ENCODE data around the gene CAMK2D.

Gene CAMK2D

DNA sequence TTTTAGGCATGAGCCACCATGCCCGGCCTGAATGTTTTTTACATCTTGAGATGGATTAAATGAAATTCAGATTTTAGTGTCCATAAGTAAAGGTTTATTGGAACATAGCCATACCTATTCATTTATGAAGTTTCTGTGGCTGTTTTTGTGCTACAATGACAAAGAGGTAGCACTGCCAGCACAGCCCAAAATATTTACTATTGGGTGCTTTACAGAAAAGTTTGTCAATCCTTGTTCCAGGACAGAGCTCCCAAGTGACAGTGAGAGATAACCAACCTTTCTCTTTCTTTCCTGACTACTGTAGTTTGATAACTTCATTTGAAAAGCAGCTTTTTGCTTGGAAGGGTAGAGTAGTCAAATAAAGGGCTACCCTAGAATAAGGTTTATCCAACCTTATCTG is 116.2 kb downstream of the CAMK2D start:
- no peaks in the 10 kb centered on the region for H3K36me3 ChIP-seq (ENCODE audit: control insufficient read depth in 1 of 2, insufficient read depth in 2 of 2, low read length in 2 of 2)
- H3K4me2 ChIP-seq (ENCODE audit: low read length), result no peak overlapping the region
- no peak overlapping the region for H3K23ac ChIP-seq (ENCODE audit: low read length)
- no peak overlapping the region for H4K91ac ChIP-seq (ENCODE audit: low read depth, low read length)
- H4K12ac ChIP-seq (ENCODE audit: low read depth, low read length), result no peak overlapping the region
- no peak overlapping the region for H3K9ac ChIP-seq (ENCODE audit: low read length)
- H3K18ac ChIP-seq (ENCODE audit: low read length), result no peak overlapping the region
- no CpG with 5 or more reads among the region's 1 CpG for WGBS (ENCODE audit: extremely low coverage, insufficient coverage, insufficient read length)
- H3K4me1 ChIP-seq (ENCODE audit: control insufficient read depth in 1 of 2, insufficient read depth in 2 of 2, low read length in 2 of 2), result peaks cover 0 to 6% of the 10 kb centered on the region in 2 experiments
- no peak overlapping the region for H2BK120ac ChIP-seq (ENCODE audit: insufficient read depth, low read length, poor library complexity)
- H2AFZ ChIP-seq (ENCODE audit: insufficient read depth, low read length, poor library complexity), result no peak overlapping the region
- no peaks in the 10 kb centered on the region for H3K79me1 ChIP-seq (ENCODE audit: low read length)
- no peak for DNase-seq
- no peaks in the 10 kb centered on the region for H3K9me3 ChIP-seq (ENCODE audit: insufficient read depth, low read depth, low read length)
- H3K27me3 ChIP-seq (ENCODE audit: insufficient read depth, low read length), result no peaks in the 10 kb centered on the region
- no peak overlapping the region for H3K4me3 ChIP-seq (ENCODE audit: low read depth, low read length)
- H2BK5ac ChIP-seq (ENCODE audit: low read depth, low read length, poor library complexity), result no peak overlapping the region
- H2BK12ac ChIP-seq (ENCODE audit: low read length), result no peak overlapping the region
- H3K79me2 ChIP-seq (ENCODE audit: control insufficient read depth, insufficient read depth, low read length, poor library complexity), result no peaks in the 10 kb centered on the region
- no peak overlapping the region for H4K8ac ChIP-seq (ENCODE audit: low read depth, low read length)
- H3K14ac ChIP-seq (ENCODE audit: low read length), result no peak overlapping the region
- no peak overlapping the region for H2AK5ac ChIP-seq (ENCODE audit: low read length)
- no peak overlapping the region for H3K27ac ChIP-seq (ENCODE audit: low read depth, low read length)
- H3K4ac ChIP-seq (ENCODE audit: low read depth, low read length), result no peak overlapping the region

DNA sequence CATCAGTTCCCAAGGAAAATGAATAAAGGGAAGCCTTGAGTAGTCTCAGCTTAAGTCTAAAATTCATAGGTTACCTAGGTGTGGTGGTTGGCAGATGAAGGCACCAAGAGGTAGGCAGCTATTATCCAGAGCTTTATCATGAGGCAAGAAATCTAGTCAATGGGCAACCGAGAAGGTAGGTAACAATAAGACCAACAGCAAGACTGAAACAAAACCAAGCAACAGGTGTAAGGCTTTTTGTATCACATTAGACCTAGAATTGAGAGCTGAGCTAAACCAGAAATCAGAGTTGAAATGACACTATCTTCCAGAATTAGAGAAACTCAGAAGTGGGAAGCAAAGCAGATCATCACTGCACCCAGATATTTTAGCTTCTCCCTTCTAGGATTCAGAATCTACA is 117.1 kb downstream of the CAMK2D start:
- H3K14ac ChIP-seq (ENCODE audit: low read length), result no peak overlapping the region
- no peaks in the 10 kb centered on the region for H3K9me3 ChIP-seq (ENCODE audit: insufficient read depth, low read depth, low read length)
- no peaks in the 10 kb centered on the region for H3K79me1 ChIP-seq (ENCODE audit: low read length)
- H3K4ac ChIP-seq (ENCODE audit: low read depth, low read length), result no peak overlapping the region
- H3K4me3 ChIP-seq (ENCODE audit: low read depth, low read length), result no peak overlapping the region
- no peak overlapping the region for H2BK120ac ChIP-seq (ENCODE audit: insufficient read depth, low read length, poor library complexity)
- no peaks in the 10 kb centered on the region for H3K79me2 ChIP-seq (ENCODE audit: control insufficient read depth, insufficient read depth, low read length, poor library complexity)
- no peak overlapping the region for H2AFZ ChIP-seq (ENCODE audit: insufficient read depth, low read length, poor library complexity)
- H3K4me2 ChIP-seq (ENCODE audit: low read length), result no peak overlapping the region
- no peaks in the 10 kb centered on the region for H3K36me3 ChIP-seq (ENCODE audit: control insufficient read depth in 1 of 2, insufficient read depth in 2 of 2, low read length in 2 of 2)
- peaks cover 0 to 6% of the 10 kb centered on the region in 2 experiments for H3K4me1 ChIP-seq (ENCODE audit: control insufficient read depth in 1 of 2, insufficient read depth in 2 of 2, low read length in 2 of 2)
- H4K12ac ChIP-seq (ENCODE audit: low read depth, low read length), result no peak overlapping the region
- no peak overlapping the region for H4K91ac ChIP-seq (ENCODE audit: low read depth, low read length)
- no CpG with 5 or more reads among the region's 1 CpG for WGBS (ENCODE audit: extremely low coverage, insufficient coverage, insufficient read length)
- no peak overlapping the region for H3K27ac ChIP-seq (ENCODE audit: low read depth, low read length)
- H2AK5ac ChIP-seq (ENCODE audit: low read length), result no peak overlapping the region
- no peak overlapping the region for H2BK12ac ChIP-seq (ENCODE audit: low read length)
- H4K8ac ChIP-seq (ENCODE audit: low read depth, low read length), result no peak overlapping the region
- H3K27me3 ChIP-seq (ENCODE audit: insufficient read depth, low read length), result no peaks in the 10 kb centered on the region
- no peak overlapping the region for H3K23ac ChIP-seq (ENCODE audit: low read length)
- no peak overlapping the region for H3K18ac ChIP-seq (ENCODE audit: low read length)
- H3K9ac ChIP-seq (ENCODE audit: low read length), result no peak overlapping the region
- DNase-seq, result no peak
- H2BK5ac ChIP-seq (ENCODE audit: low read depth, low read length, poor library complexity), result no peak overlapping the region

DNA sequence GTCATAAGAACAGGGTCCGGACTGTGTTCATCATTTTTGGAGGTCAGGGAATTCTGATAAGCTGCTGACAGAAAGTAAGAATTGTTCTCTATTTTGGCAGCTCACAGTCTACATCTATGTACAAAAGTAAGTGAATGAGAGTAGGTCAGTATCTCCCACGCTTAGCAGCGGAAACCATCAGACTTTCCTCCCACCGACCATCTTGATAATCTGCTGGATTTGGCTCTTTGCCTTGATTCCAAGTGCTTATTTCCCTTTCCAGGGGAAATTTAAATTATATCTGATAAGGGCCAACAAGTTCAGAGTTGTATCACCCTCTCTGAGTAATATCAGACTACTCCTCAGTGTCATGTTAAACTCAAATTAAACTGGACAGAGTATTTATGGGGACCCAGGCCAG is 118.0 kb downstream of the CAMK2D start:
- H4K12ac ChIP-seq (ENCODE audit: low read depth, low read length), result no peak overlapping the region
- no peak overlapping the region for H3K14ac ChIP-seq (ENCODE audit: low read length)
- H3K4me3 ChIP-seq (ENCODE audit: low read depth, low read length), result no peak overlapping the region
- peaks cover 0 to 6% of the 10 kb centered on the region in 2 experiments for H3K4me1 ChIP-seq (ENCODE audit: control insufficient read depth in 1 of 2, insufficient read depth in 2 of 2, low read length in 2 of 2)
- no peak overlapping the region for H3K4me2 ChIP-seq (ENCODE audit: low read length)
- no peaks in the 10 kb centered on the region for H3K79me2 ChIP-seq (ENCODE audit: control insufficient read depth, insufficient read depth, low read length, poor library complexity)
- H3K9me3 ChIP-seq (ENCODE audit: insufficient read depth, low read depth, low read length), result no peaks in the 10 kb centered on the region
- H4K8ac ChIP-seq (ENCODE audit: low read depth, low read length), result no peak overlapping the region
- no peaks in the 10 kb centered on the region for H3K27me3 ChIP-seq (ENCODE audit: insufficient read depth, low read length)
- no peak overlapping the region for H4K91ac ChIP-seq (ENCODE audit: low read depth, low read length)
- H3K27ac ChIP-seq (ENCODE audit: low read depth, low read length), result no peak overlapping the region
- no peak overlapping the region for H2AFZ ChIP-seq (ENCODE audit: insufficient read depth, low read length, poor library complexity)
- no peak overlapping the region for H2BK5ac ChIP-seq (ENCODE audit: low read depth, low read length, poor library complexity)
- no peak overlapping the region for H2BK120ac ChIP-seq (ENCODE audit: insufficient read depth, low read length, poor library complexity)
- no peak overlapping the region for H2BK12ac ChIP-seq (ENCODE audit: low read length)
- H3K18ac ChIP-seq (ENCODE audit: low read length), result no peak overlapping the region
- DNase-seq, result no peak
- H2AK5ac ChIP-seq (ENCODE audit: low read length), result no peak overlapping the region
- H3K36me3 ChIP-seq (ENCODE audit: control insufficient read depth in 1 of 2, insufficient read depth in 2 of 2, low read length in 2 of 2), result no peaks in the 10 kb centered on the region
- no peak overlapping the region for H3K23ac ChIP-seq (ENCODE audit: low read length)
- no peaks in the 10 kb centered on the region for H3K79me1 ChIP-seq (ENCODE audit: low read length)
- no peak overlapping the region for H3K9ac ChIP-seq (ENCODE audit: low read length)
- WGBS (ENCODE audit: extremely low coverage, insufficient coverage, insufficient read length), result no CpG with 5 or more reads among the region's 4 CpGs
- no peak overlapping the region for H3K4ac ChIP-seq (ENCODE audit: low read depth, low read length)

DNA sequence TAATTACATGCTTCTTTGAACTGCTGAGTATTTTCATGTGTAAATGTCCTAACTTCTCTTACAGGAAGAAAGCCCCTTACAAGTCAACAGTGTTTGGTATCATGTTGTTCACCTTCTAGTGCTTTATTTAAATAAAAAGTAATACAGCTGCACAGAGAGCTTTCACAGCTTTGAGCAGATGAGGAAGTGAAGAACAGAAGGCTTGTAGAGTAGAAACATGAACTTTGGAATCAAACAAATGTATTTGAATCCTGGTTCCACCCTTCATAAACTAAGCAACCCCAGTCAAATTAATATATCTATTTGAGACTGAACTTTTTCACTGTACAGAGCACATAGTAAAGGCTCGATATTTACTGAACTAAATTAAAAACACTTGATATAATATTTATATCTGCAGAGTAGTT is 120.5 kb downstream of the CAMK2D start:
- no peak overlapping the region for H3K18ac ChIP-seq (ENCODE audit: low read length)
- H3K27me3 ChIP-seq (ENCODE audit: insufficient read depth, low read length), result no peaks in the 10 kb centered on the region
- no peak overlapping the region for H2BK5ac ChIP-seq (ENCODE audit: low read depth, low read length, poor library complexity)
- no peak overlapping the region for H3K9ac ChIP-seq (ENCODE audit: low read length)
- no peak overlapping the region for H3K23ac ChIP-seq (ENCODE audit: low read length)
- no peak overlapping the region for H3K4me2 ChIP-seq (ENCODE audit: low read length)
- H3K27ac ChIP-seq (ENCODE audit: low read depth, low read length), result no peak overlapping the region
- H3K9me3 ChIP-seq (ENCODE audit: insufficient read depth, low read depth, low read length), result no peaks in the 10 kb centered on the region
- no peak overlapping the region for H3K4me3 ChIP-seq (ENCODE audit: low read depth, low read length)
- no peaks in the 10 kb centered on the region for H3K79me2 ChIP-seq (ENCODE audit: control insufficient read depth, insufficient read depth, low read length, poor library complexity)
- no peak overlapping the region for H2BK12ac ChIP-seq (ENCODE audit: low read length)
- H4K8ac ChIP-seq (ENCODE audit: low read depth, low read length), result no peak overlapping the region
- H4K91ac ChIP-seq (ENCODE audit: low read depth, low read length), result no peak overlapping the region
- no peak overlapping the region for H2AK5ac ChIP-seq (ENCODE audit: low read length)
- no peak overlapping the region for H3K4ac ChIP-seq (ENCODE audit: low read depth, low read length)
- no peaks in the 10 kb centered on the region for H3K36me3 ChIP-seq (ENCODE audit: control insufficient read depth in 1 of 2, insufficient read depth in 2 of 2, low read length in 2 of 2)
- H4K12ac ChIP-seq (ENCODE audit: low read depth, low read length), result no peak overlapping the region
- peaks cover 0 to 3% of the 10 kb centered on the region in 2 experiments for H3K4me1 ChIP-seq (ENCODE audit: control insufficient read depth in 1 of 2, insufficient read depth in 2 of 2, low read length in 2 of 2)
- no peak overlapping the region for H3K14ac ChIP-seq (ENCODE audit: low read length)
- no peak overlapping the region for H2AFZ ChIP-seq (ENCODE audit: insufficient read depth, low read length, poor library complexity)
- no peaks in the 10 kb centered on the region for H3K79me1 ChIP-seq (ENCODE audit: low read length)
- WGBS (ENCODE audit: extremely low coverage, insufficient coverage, insufficient read length), result no CpG with 5 or more reads among the region's 1 CpG
- no peak for DNase-seq
- no peak overlapping the region for H2BK120ac ChIP-seq (ENCODE audit: insufficient read depth, low read length, poor library complexity)

Data from trophoblast cell (in vitro differentiated cells and primary cell).